SU-DHL-6 (cell line): ENCODE results near the gene TTLL11.

Experiments used
- H2AFZ ChIP-seq: fragments of 200-600 bp; sonication (generic); 2 replicates; pipeline ENCODE4 v1.6.1; 2014; ENCODE audit warnings: low read depth, mild to moderate bottlenecking, moderate library complexity, mixed read lengths, antibody characterized with exemption, low read length; ENCODE audit not compliant: severe bottlenecking
- H3F3A ChIP-seq: fragments of 200-600 bp; shearing (Covaris generic); 2 replicates; pipeline ENCODE4 v1.6.0; 2016; ENCODE audit warnings: antibody characterized with exemption, mild to moderate bottlenecking; ENCODE audit not compliant: insufficient read depth
- H3K27ac ChIP-seq: fragments of 200-600 bp; sonication (generic); 2 replicates; pipeline ENCODE4 v1.5.1; 2016; ENCODE audit warnings: low read depth, mild to moderate bottlenecking, low read length, moderate library complexity, mixed read lengths
- H3K27me3 ChIP-seq: fragments of 200-600 bp; sonication (generic), shearing (Covaris generic); 2 replicates; pipeline ENCODE4 v1.6.0; 2014; ENCODE audit warnings: mild to moderate bottlenecking, low read length
- H3K36me3 ChIP-seq: fragments of 200-600 bp; sonication (generic); 2 replicates; pipeline ENCODE4 v1.6.1; 2014; ENCODE audit warnings: mild to moderate bottlenecking, low read length, mixed read lengths
- H3K4me2 ChIP-seq: fragments of 300-600, 200-600 bp; shearing (Covaris generic), sonication (generic); 2 replicates; pipeline ENCODE4 v1.6.0; 2014; ENCODE audit warnings: low read length, low read depth, mild to moderate bottlenecking; ENCODE audit not compliant: poor library complexity, severe bottlenecking
- H3K4me3 ChIP-seq: fragments of 200-600 bp; sonication (generic); 2 replicates; pipeline ENCODE4 v1.5.1; 2014; ENCODE audit warnings: antibody characterized with exemption, low read length, mild to moderate bottlenecking, mixed read lengths; ENCODE audit not compliant: insufficient read depth, poor library complexity, severe bottlenecking
- H3K79me2 ChIP-seq: fragments of 200-600 bp; sonication (generic); 2 replicates; pipeline ENCODE4 v1.6.1; 2014; ENCODE audit warnings: mild to moderate bottlenecking, low read length, moderate library complexity; ENCODE audit not compliant: insufficient read depth
- H3K9ac ChIP-seq: fragments of 200-600 bp; sonication (generic); 2 replicates; pipeline ENCODE4 v1.7.0; 2014; ENCODE audit warnings: mild to moderate bottlenecking, low read length
- H3K9me2 ChIP-seq: fragments of 200-600 bp; sonication (generic); replicated peaks from 2 replicates; pipeline ENCODE4 v1.6.1; 2014; ENCODE audit warnings: low read length; ENCODE audit not compliant: insufficient read depth
- H3K9me3 ChIP-seq: fragments of 200-600 bp; sonication (generic); 2 replicates; pipeline ENCODE4 v1.6.1; 2014; ENCODE audit warnings: low read length, mixed read lengths; ENCODE audit not compliant: insufficient read depth
- H4K20me1 ChIP-seq: fragments of 200-600 bp; sonication (generic); 2 replicates; pipeline ENCODE4 v1.6.1; 2014; ENCODE audit warnings: low read depth, mild to moderate bottlenecking, antibody characterized with exemption, low read length, moderate library complexity, mixed read lengths
- CTCF ChIP-seq: fragments of 200-600 bp; sonication (generic); IDR thresholded peaks from one replicate; pipeline ENCODE4 v1.5.1; 2017; ENCODE audit warnings: antibody characterized with exemption, mild to moderate bottlenecking, low read length, moderate library complexity; ENCODE audit not compliant: insufficient read depth, poor library complexity, severe bottlenecking
- EZH2phosphoT487 ChIP-seq: fragments of 200-600 bp; sonication (generic), shearing (Covaris generic); conservative IDR thresholded peaks from 2 replicates; pipeline ENCODE4 v1.6.1; 2018; ENCODE audit warnings: mild to moderate bottlenecking, antibody characterized with exemption, low read length, moderate library complexity, mixed read lengths

TTLL11 gene

GRCh38 chr9:122065923-122066629, 27.0 kb downstream of the TTLL11 start:
- Histone ChIP-seq H3K36me3 (no peaks in the 10 kb centered on the region), H3K9me2 (no peaks in the 10 kb centered on the region), H2AFZ (no peak overlapping the region), H3K79me2 (no peaks in the 10 kb centered on the region), H3K9ac (no peak overlapping the region), H3K4me3 (no peak overlapping the region), H3K27ac (no peak overlapping the region), H3K27me3 (no peaks in the 10 kb centered on the region), H3F3A (no peaks in the 10 kb centered on the region), H3K4me2 (no peak overlapping the region), H3K9me3 (no peaks in the 10 kb centered on the region), H4K20me1 (no peaks in the 10 kb centered on the region; the same call in 1 of the 2 replicates)
- TF ChIP-seq EZH2phosphoT487 (no peak), CTCF (no peak)

DNA sequence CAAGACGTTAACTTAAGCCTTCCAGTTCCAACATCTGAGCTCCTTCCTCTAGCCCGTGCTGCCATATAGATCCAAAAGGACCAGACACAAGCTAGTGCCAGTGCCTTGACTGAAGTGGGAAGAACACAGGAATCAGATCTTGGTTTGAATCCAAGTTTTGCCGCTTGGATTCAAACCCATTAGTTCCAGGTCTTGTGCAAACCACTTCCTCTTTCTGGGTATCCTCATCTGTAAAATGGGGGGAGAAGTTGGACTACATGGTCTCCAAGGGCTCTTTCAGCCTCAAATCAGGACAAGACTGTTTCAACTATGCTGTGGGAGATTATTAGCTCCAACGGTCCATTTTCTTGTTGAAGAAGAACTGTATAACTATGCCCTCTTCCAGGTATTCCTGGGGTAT, 32.6 kb downstream of the TTLL11 start:
- H3K27me3 ChIP-seq = no peaks in the 10 kb centered on the region
- no peaks in the 10 kb centered on the region; the same call in 1 of the 2 replicates for H4K20me1 ChIP-seq
- no peak overlapping the region for H3K4me2 ChIP-seq
- H2AFZ ChIP-seq = no peak overlapping the region
- no peak overlapping the region for H3K4me3 ChIP-seq
- no peak overlapping the region for H3K9ac ChIP-seq
- H3K9me3 ChIP-seq = no peaks in the 10 kb centered on the region
- no peaks in the 10 kb centered on the region for H3K36me3 ChIP-seq
- H3K79me2 ChIP-seq = no peaks in the 10 kb centered on the region
- H3K27ac ChIP-seq = no peak overlapping the region
- H3F3A ChIP-seq = no peaks in the 10 kb centered on the region
- TF ChIP-seq CTCF (no peak), EZH2phosphoT487 (no peak)
- H3K9me2 ChIP-seq = no peaks in the 10 kb centered on the region

GRCh38 chr9:122059955-122060324, 33.2 kb downstream of the TTLL11 start:
- Histone ChIP-seq H4K20me1 (no peaks in the 10 kb centered on the region; the same call in 1 of the 2 replicates), H3K9me2 (no peaks in the 10 kb centered on the region), H3K36me3 (no peaks in the 10 kb centered on the region), H3K4me2 (no peak overlapping the region), H2AFZ (no peak overlapping the region), H3K27ac (no peak overlapping the region), H3F3A (no peaks in the 10 kb centered on the region), H3K9ac (no peak overlapping the region), H3K27me3 (no peaks in the 10 kb centered on the region), H3K4me3 (no peak overlapping the region), H3K9me3 (no peaks in the 10 kb centered on the region), H3K79me2 (no peaks in the 10 kb centered on the region)
- TF ChIP-seq EZH2phosphoT487 = no peak
- no peak for TF ChIP-seq CTCF
